Right atrium auricular region (tissue), 2 donors: Measurements from ENCODE around the gene GFOD1. TPM values are rescaled to one million over a fixed set of nuclear protein-coding genes. Genes with fewer than 3 reads are reported as not detected.
A peak's percentile ranks its signal among the peaks of the same experiment; 100 is the strongest.

Source experiments
- DNase-seq: peaks from one replicate; pipeline ENCODE4 v3.0.0-alpha.2; 2019; ENCODE audit warnings: low spot score
- H3K27ac ChIP-seq, 2 donors: fragments of 200-600 bp; sonication (generic); 1 replicate in 1 of 2; 2 replicates in 1 of 2; pipeline ENCODE4 v1.5.1; 2016 to 2019
- H3K27me3 ChIP-seq, 2 donors: fragments of 200-600 bp; sonication (generic); one replicate each; pipeline versions ENCODE4 v1.5.1 to v1.6.0; 2017 to 2019
- H3K36me3 ChIP-seq: fragments of 200-600 bp; sonication (generic); one replicate; pipeline ENCODE4 v1.5.1; 2016
- H3K4me1 ChIP-seq, 2 donors: fragments of 200-600 bp; sonication (generic); one replicate each; pipeline versions ENCODE4 v1.5.1 to v1.6.0; 2017 to 2019
- H3K4me3 ChIP-seq, 2 donors: fragments of 200-600 bp; sonication (generic); 1 replicate in 1 of 2; 2 replicates in 1 of 2; pipeline ENCODE4 v1.5.1; 2017 to 2019; ENCODE audit warnings: mild to moderate bottlenecking in 1 of 2, moderate library complexity in 1 of 2
- H3K9me3 ChIP-seq, 2 donors: fragments of 200-600 bp; sonication (generic); one replicate each; pipeline ENCODE4 v1.5.1; 2019
- total RNA-seq, 2 donors: library from RNA; depleted of rRNA; stranded (reverse); fragments of >200 nt; gene quantifications; one replicate each; pipeline ENCODE4 v1.1.0, GENCODE V29; 2016
- TF ChIP-seq, protein P1 (sequence below), 2 donors: fragments of 200-600 bp; sonication (generic); IDR thresholded peaks; one replicate each; pipeline ENCODE4 v1.5.1; 2019; ENCODE audit warnings: antibody characterized with exemption in 2 of 2

Gene GFOD1, protein sequence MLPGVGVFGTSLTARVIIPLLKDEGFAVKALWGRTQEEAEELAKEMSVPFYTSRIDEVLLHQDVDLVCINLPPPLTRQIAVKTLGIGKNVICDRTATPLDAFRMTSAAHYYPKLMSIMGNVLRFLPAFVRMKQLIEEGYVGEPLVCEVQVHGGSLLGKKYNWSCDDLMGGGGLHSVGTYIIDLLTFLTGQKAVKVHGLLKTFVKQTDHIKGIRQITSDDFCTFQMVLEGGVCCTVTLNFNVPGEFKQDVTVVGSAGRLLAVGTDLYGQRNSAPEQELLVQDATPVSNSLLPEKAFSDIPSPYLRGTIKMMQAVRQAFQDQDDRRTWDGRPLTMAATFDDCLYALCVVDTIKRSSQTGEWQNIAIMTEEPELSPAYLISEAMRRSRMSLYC
- 10 to 100 TPM; 66.2 to 96.3 TPM for total RNA-seq

DNA sequence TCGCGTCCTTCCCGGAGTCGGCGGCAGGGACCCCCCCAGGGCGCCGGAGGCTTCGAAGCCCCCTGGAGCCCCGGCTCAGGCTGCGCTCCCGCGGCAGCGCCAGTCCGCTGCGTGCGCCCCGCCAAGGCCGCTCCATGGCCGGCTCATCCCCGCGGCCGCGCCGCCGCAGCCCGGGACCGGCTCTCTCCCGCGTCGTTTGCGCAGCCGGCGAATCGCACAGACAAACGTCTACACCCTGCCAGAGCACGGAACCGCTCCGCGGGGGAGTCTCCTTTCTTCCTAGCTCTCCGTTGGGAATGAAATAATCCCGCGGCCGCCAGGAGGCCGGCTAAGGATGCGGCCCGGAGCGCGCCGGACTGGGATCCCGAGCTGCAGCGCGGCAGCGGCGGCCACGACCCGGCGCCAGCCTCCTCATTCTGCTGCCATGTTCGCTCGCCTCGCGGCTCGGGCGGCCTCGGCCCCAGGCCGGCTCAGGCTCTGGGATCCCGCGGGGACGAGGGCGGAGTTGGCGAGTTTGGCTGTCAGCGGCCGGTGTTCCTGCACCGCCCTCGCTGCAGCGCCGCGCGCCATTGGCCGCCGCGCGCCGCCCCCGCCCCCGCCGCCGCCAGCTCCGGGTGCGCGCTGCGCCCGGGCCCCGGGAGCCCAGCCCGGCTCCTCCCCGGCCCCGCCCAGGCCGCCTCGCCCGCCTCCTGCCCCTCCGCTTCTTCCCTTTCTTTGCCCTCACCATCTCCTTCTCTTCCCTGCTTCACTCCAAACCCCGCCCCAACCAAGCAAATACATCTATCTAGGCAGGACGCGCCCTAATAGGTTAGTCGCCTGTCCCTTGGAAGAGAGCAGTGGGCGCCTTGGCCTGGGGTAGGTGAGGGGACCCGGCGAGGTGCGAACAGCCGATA is at the start of gene GFOD1:
TSS of gene GFOD1 (minus strand) at position 479 of the 893 bp plus-strand sequence. CDS start 710 bp downstream, outside the sequence.
- Histone ChIP-seq H3K36me3 (no peaks in the 10 kb centered on the region), H3K27me3 (no peaks in the 10 kb centered on the region), H3K27ac (peak within 1 kb of the TSS; percentile 90 to 92), H3K9me3 (no peaks in the 10 kb centered on the region), H3K4me3 (peak within 1 kb of the TSS; percentile 67 to 88), H3K4me1 (peaks cover 0 to 38% of the 10 kb centered on the region in 2 donors)
- TF ChIP-seq, protein P1, sequence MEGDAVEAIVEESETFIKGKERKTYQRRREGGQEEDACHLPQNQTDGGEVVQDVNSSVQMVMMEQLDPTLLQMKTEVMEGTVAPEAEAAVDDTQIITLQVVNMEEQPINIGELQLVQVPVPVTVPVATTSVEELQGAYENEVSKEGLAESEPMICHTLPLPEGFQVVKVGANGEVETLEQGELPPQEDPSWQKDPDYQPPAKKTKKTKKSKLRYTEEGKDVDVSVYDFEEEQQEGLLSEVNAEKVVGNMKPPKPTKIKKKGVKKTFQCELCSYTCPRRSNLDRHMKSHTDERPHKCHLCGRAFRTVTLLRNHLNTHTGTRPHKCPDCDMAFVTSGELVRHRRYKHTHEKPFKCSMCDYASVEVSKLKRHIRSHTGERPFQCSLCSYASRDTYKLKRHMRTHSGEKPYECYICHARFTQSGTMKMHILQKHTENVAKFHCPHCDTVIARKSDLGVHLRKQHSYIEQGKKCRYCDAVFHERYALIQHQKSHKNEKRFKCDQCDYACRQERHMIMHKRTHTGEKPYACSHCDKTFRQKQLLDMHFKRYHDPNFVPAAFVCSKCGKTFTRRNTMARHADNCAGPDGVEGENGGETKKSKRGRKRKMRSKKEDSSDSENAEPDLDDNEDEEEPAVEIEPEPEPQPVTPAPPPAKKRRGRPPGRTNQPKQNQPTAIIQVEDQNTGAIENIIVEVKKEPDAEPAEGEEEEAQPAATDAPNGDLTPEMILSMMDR (IDR thresholded peaks at IDR 0.05) = peak in 1 of 2 donors; percentile 18
- DNase-seq = peak; percentile 82

DNA sequence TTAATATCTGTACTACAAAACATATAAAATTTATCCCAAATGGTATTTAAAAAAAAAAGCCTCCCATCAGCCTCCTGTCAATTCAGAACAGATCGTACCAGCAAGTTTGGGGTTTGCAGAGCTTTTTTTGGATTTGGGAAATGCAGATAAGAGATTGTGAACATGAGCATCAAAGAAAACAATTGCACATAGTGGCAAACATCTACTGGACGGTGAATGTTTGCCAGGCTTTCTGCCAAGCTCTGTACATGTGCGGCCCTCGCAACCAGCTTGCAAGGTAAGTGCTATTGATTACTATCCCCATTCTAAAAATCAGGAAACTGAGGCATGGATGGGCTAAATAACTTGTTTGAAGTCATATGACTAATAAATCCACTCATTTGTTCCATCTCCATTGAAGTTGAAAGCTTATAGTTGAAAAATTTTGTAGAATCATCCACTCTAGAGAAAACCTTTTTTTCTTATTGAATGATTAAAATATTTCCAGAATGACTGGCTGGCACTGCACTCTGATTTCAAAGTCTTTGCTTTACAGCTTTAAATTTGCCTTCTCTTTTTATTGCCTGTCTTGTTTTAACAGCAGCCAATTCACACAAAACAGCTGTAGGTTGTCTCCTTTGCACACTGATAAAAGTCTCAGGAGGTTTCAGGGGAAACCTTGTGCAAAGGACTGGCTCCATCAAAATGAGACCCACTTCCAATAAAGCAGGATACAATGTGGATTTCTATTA is 49.6 kb upstream of the GFOD1 start:
- TF ChIP-seq, protein P1 (IDR thresholded peaks at IDR 0.05) = no peak
- H3K27ac ChIP-seq = peak overlapping the region in 1 of 2 donors; percentile 21
- H3K4me1 ChIP-seq = peaks cover 0 to 9% of the 10 kb centered on the region in 2 donors
- H3K9me3 ChIP-seq = no peaks in the 10 kb centered on the region
- no peak overlapping the region for H3K4me3 ChIP-seq
- no peak for DNase-seq
- H3K36me3 ChIP-seq = no peaks in the 10 kb centered on the region
- H3K27me3 ChIP-seq = no peaks in the 10 kb centered on the region

DNA sequence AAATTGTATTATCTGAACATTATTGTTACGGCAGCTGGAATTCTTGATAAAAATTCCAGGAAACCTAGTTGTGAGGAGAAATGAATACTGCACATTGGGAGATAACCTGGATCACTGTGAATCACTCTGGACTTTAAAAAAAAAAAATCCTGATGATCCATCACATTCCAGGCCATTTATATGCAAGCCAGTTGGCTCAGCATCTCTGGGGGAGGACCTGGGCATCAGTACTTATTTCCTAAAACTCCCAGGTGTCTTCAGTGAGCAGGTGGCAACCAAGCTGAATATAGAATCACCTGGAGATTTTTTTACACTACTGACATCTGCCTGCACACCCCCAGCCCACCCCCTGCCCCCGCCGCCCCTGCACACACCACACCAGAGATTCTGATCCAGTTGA is 47.9 kb upstream of the GFOD1 start:
- no peak overlapping the region for H3K4me3 ChIP-seq
- H3K27me3 ChIP-seq = no peaks in the 10 kb centered on the region
- no peaks in the 10 kb centered on the region for H3K9me3 ChIP-seq
- H3K4me1 ChIP-seq = peaks cover 0 to 9% of the 10 kb centered on the region in 2 donors
- H3K36me3 ChIP-seq = no peaks in the 10 kb centered on the region
- TF ChIP-seq, protein P1 (IDR thresholded peaks at IDR 0.05) = no peak
- no peak overlapping the region for H3K27ac ChIP-seq
- DNase-seq = no peak

DNA sequence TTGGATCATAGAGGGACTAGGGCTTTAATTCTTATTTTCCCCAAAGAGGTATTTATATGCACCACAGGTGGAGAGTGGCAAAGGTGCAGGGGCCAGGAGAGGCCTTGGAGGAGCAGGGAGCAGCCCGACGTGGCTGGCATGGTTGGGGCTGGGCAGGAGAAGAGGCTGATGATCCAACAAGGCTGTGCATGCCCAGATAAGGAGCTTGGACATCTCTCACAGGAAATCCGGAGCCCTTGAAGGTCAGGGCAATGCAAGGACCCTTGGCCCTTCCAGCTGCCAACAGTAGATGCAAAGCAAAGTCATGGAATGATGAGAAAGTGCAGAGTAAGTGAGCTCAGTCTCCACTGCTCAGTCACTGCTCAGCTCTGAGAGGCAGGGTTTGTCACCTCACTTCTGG is 47.1 kb upstream of the GFOD1 start:
- TF ChIP-seq, protein P1 (IDR thresholded peaks at IDR 0.05) = no peak
- Histone ChIP-seq H3K4me3 (no peak overlapping the region), H3K4me1 (peaks cover 0 to 9% of the 10 kb centered on the region in 2 donors), H3K27ac (no peak overlapping the region), H3K27me3 (no peaks in the 10 kb centered on the region), H3K36me3 (no peaks in the 10 kb centered on the region), H3K9me3 (no peaks in the 10 kb centered on the region)
- no peak for DNase-seq

DNA sequence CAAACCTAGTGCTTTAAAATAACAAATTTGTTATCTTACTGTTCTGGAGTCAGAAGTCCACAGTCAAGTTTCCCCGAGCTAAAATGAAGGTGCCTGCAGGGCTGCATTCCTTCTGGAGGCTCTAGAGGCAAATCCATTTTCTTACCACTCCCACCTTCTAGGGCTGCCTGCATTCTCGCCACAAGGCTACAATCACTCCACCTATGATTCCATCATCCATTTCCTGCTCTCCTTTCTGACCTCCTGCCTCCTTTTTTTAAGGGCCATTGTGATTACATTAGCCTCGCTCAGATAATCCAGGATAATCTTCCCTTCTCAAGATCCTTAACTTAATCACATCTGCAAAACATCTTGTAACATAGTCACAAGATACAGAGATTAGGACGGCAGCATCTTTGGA is 44.6 kb upstream of the GFOD1 start:
- no peak for DNase-seq
- H3K27ac ChIP-seq = no peak overlapping the region
- no peaks in the 10 kb centered on the region for H3K9me3 ChIP-seq
- peaks cover 0 to 23% of the 10 kb centered on the region in 2 donors for H3K4me1 ChIP-seq
- no peak overlapping the region for H3K4me3 ChIP-seq
- H3K36me3 ChIP-seq = no peaks in the 10 kb centered on the region
- no peaks in the 10 kb centered on the region for H3K27me3 ChIP-seq
- TF ChIP-seq, protein P1 (IDR thresholded peaks at IDR 0.05) = no peak
